Ascending aorta (tissue), 2 donors: ENCODE results near the gene MVB12B. TPM values are rescaled to one million over a fixed set of nuclear protein-coding genes. Genes with fewer than 3 reads are reported as not detected.
A peak's percentile ranks its signal among the peaks of the same experiment; 100 is the strongest.

Experiments used
- DNase-seq, 2 donors: peaks; one replicate each; pipeline ENCODE4 v3.0.0-alpha.2; 2019; ENCODE audit warnings: low spot score in 2 of 2
- H3K27ac ChIP-seq, 2 donors: fragments of 200-600 bp; sonication (generic); one replicate each; pipeline ENCODE4 v1.5.1; 2016 to 2017; ENCODE audit warnings: mild to moderate bottlenecking in 1 of 2
- H3K27me3 ChIP-seq: fragments of 200-600 bp; sonication (generic); one replicate; pipeline ENCODE4 v1.5.1; 2017
- H3K36me3 ChIP-seq, 2 donors: fragments of 200-600 bp; sonication (generic); one replicate each; pipeline ENCODE4 v1.5.1; 2016
- H3K4me1 ChIP-seq, 2 donors: fragments of 200-600 bp; sonication (generic); one replicate each; pipeline ENCODE4 v1.5.1; 2016 to 2017; ENCODE audit warnings: mild to moderate bottlenecking in 1 of 2
- H3K4me3 ChIP-seq, 2 donors: fragments of 200-600 bp; sonication (generic); one replicate each; pipeline ENCODE4 v1.5.1; 2016 to 2017; ENCODE audit warnings: mild to moderate bottlenecking in 1 of 2
- H3K9me3 ChIP-seq, 2 donors: fragments of 200-600 bp; sonication (generic); one replicate each; pipeline ENCODE4 v1.5.1; 2016
- CTCF ChIP-seq, 3 experiments: fragments of 200-600 bp in 2 of 3; fragments of 450-650 bp in 1 of 3; sonication (generic) in 2 of 3; IDR thresholded peaks; one replicate each; pipeline ENCODE4 v1.5.1; 2016 to 2019; ENCODE audit warnings: antibody characterized with exemption in 3 of 3, mild to moderate bottlenecking in 1 of 3, moderate library complexity in 1 of 3
- intact Hi-C: fragments of 100-400 bp; cut with DNase I; formaldehyde crosslinking; loops from one replicate; pipeline ENCODE4 v1.15.1; 2023
- total RNA-seq: library from RNA; depleted of rRNA; stranded (reverse); fragments of >200 nt; gene quantifications from one replicate; pipeline ENCODE4 v1.1.0, GENCODE V29; 2016

The MVB12B gene
- total RNA-seq, 1 donor from 2014 or later: 9.4 TPM

- H3K36me3 ChIP-seq: no peaks in the 10 kb centered on the region
- H3K4me1 ChIP-seq: no peaks in the 10 kb centered on the region
- no peak for TF ChIP-seq CTCF (IDR thresholded peaks at IDR 0.05)
- intact Hi-C loops: no loop called here
- H3K27me3 ChIP-seq: no peaks in the 10 kb centered on the region
- H3K27ac ChIP-seq: no peak overlapping the region
- DNase-seq: peak in 1 of 2 donors; percentile 31
- no peaks in the 10 kb centered on the region for H3K9me3 ChIP-seq
- no peak overlapping the region for H3K4me3 ChIP-seq
Measured at GRCh38 chr9:126304971-126305320, 21.7 kb upstream of the MVB12B start.

- H3K9me3 ChIP-seq: no peaks in the 10 kb centered on the region
- H3K27me3 ChIP-seq: no peaks in the 10 kb centered on the region
- no peak overlapping the region for H3K27ac ChIP-seq
- intact Hi-C loops: no loop called here
- no peaks in the 10 kb centered on the region for H3K4me1 ChIP-seq
- no peak for TF ChIP-seq CTCF (IDR thresholded peaks at IDR 0.05)
- H3K4me3 ChIP-seq: no peak overlapping the region
- peak in 1 of 2 donors; percentile 41 for DNase-seq
- H3K36me3 ChIP-seq: no peaks in the 10 kb centered on the region
Measured at GRCh38 chr9:126306071-126306647, 20.5 kb upstream of the MVB12B start.

- no peak overlapping the region for H3K27ac ChIP-seq
- no peaks in the 10 kb centered on the region for H3K4me1 ChIP-seq
- TF ChIP-seq CTCF (IDR thresholded peaks at IDR 0.05): no peak
- no peaks in the 10 kb centered on the region for H3K9me3 ChIP-seq
- intact Hi-C loops: no loop called here
- no peaks in the 10 kb centered on the region for H3K27me3 ChIP-seq
- no peaks in the 10 kb centered on the region for H3K36me3 ChIP-seq
- H3K4me3 ChIP-seq: no peak overlapping the region
- peak in 1 of 2 donors; percentile 53 for DNase-seq
Measured at GRCh38 chr9:126307322-126308061, 19.1 kb upstream of the MVB12B start.

- H3K27me3 ChIP-seq: no peaks in the 10 kb centered on the region
- H3K9me3 ChIP-seq: no peaks in the 10 kb centered on the region
- DNase-seq: peak in 1 of 2 donors; percentile 8
- intact Hi-C loops: no loop called here
- no peak for TF ChIP-seq CTCF (IDR thresholded peaks at IDR 0.05)
- no peaks in the 10 kb centered on the region for H3K4me1 ChIP-seq
- no peaks in the 10 kb centered on the region for H3K36me3 ChIP-seq
- no peak overlapping the region for H3K4me3 ChIP-seq
- H3K27ac ChIP-seq: no peak overlapping the region
Measured at GRCh38 chr9:126309427-126310189, 17.0 kb upstream of the MVB12B start.

- TF ChIP-seq CTCF (IDR thresholded peaks at IDR 0.05): no peak
- Histone ChIP-seq H3K4me3 (no peak overlapping the region), H3K4me1 (no peaks in the 10 kb centered on the region), H3K27ac (no peak overlapping the region), H3K9me3 (no peaks in the 10 kb centered on the region), H3K36me3 (no peaks in the 10 kb centered on the region), H3K27me3 (no peaks in the 10 kb centered on the region)
- intact Hi-C loops: no loop called here
- DNase-seq: no peak
Measured at GRCh38 chr9:126312584-126313551, 13.8 kb upstream of the MVB12B start.
